NCI-H345 treated with DMSO at 0.1 percent for 48 hours (cell line): ENCODE results near the gene DLEC1.

Experiments used
- DNase-seq: peaks from one replicate; lab custom pipeline; 2025; ENCODE audit not compliant: unreplicated experiment; lab: John Stamatoyannopoulos, UW

Gene DLEC1

GRCh38 chr3:38039101-38039898 lies at the start of gene DLEC1:
DLEC1 (plus strand) TSS chr3:38039208; CDS start chr3:38039226, 18 bp downstream.
- no peak for DNase-seq

- no peak for DNase-seq
Measured at GRCh38 chr3:37989821-37990480, 49.1 kb upstream of the DLEC1 start.

GRCh38 chr3:37990527-37990926 lies 48.5 kb upstream of the DLEC1 start, which contains the start of gene VILL:
VILL (plus strand) TSS chr3:37990786; CDS start chr3:37993673, 2,887 bp downstream.
- no peak for DNase-seq

- DNase-seq, result no peak
Measured at GRCh38 chr3:37991109-37991508, 47.9 kb upstream of the DLEC1 start.

GRCh38 chr3:37991823-37992222 lies 47.2 kb upstream of the DLEC1 start:
- DNase-seq, result no peak

- no peak for DNase-seq
Measured at GRCh38 chr3:37992271-37993066, 46.5 kb upstream of the DLEC1 start.

GRCh38 chr3:37993067-37993455 lies 45.9 kb upstream of the DLEC1 start:
- no peak for DNase-seq

- DNase-seq, result no peak
Measured at GRCh38 chr3:37993460-37993819, 45.6 kb upstream of the DLEC1 start.

- DNase-seq, result no peak
Measured at GRCh38 chr3:37993820-37994638, 45.0 kb upstream of the DLEC1 start.

- DNase-seq, result no peak
Measured at GRCh38 chr3:37994639-37994972, 44.4 kb upstream of the DLEC1 start.

- no peak for DNase-seq
Measured at GRCh38 chr3:37995652-37996641, 43.1 kb upstream of the DLEC1 start.

GRCh38 chr3:37996785-37997301 lies 42.2 kb upstream of the DLEC1 start:
- DNase-seq, result peak; percentile 34

- no peak for DNase-seq
Measured at GRCh38 chr3:37997342-37997741, 41.7 kb upstream of the DLEC1 start.

GRCh38 chr3:37997791-37998370 lies 41.1 kb upstream of the DLEC1 start:
- no peak for DNase-seq

- DNase-seq, result no peak
Measured at GRCh38 chr3:37999836-38000235, 39.2 kb upstream of the DLEC1 start.

GRCh38 chr3:38000242-38000916 lies 38.6 kb upstream of the DLEC1 start:
- DNase-seq, result no peak

GRCh38 chr3:38000965-38001455 lies 38.0 kb upstream of the DLEC1 start:
- DNase-seq, result no peak

- DNase-seq, result no peak
Measured at GRCh38 chr3:38001456-38002081, 37.4 kb upstream of the DLEC1 start.
